ENCODE data around the gene FBXW8. TPM values are rescaled to one million over a fixed set of nuclear protein-coding genes. Genes with fewer than 3 reads are reported as not detected.

Gene FBXW8
- total RNA-seq, 1 experiment from 2014 or later, result 15.3 TPM

- H3K4me1 ChIP-seq (ENCODE audit: insufficient read depth, low read length), result no peaks in the 10 kb centered on the region; the same call in 1 of the 2 replicates
- no peak overlapping the region for H3K23ac ChIP-seq (ENCODE audit: insufficient read length, low read depth, low read length)
- H4K20me1 ChIP-seq (ENCODE audit: control insufficient read depth, insufficient read depth, insufficient read length), result no peaks in the 10 kb centered on the region
- WGBS (ENCODE audit: extremely low coverage, insufficient read length, low lambda C conversion rate), result no CpG with 5 or more reads among the region's 5 CpGs
- no peak overlapping the region for H2BK120ac ChIP-seq (ENCODE audit: low read depth, low read length, poor library complexity, severe bottlenecking)
- H3K27me3 ChIP-seq (ENCODE audit: insufficient read depth, low read length), result no peaks in the 10 kb centered on the region
- no peak overlapping the region for H2AFZ ChIP-seq (ENCODE audit: low read length)
- no peak overlapping the region for H4K91ac ChIP-seq (ENCODE audit: insufficient read length, low read depth, low read length)
- H2BK15ac ChIP-seq (ENCODE audit: low read depth, low read length), result no peak overlapping the region
- H3K56ac ChIP-seq (ENCODE audit: insufficient read length, low read depth, low read length), result no peak overlapping the region
- TF ChIP-seq CTCF (conservative IDR thresholded peaks at IDR 0.05), result no peak
- H3K18ac ChIP-seq (ENCODE audit: insufficient read length, low read depth, low read length), result no peak overlapping the region
- H2BK20ac ChIP-seq (ENCODE audit: low read depth, low read length, poor library complexity, severe bottlenecking), result no peak overlapping the region
- Mint-ChIP-seq H3K4me3 (no peak overlapping the region), H3K36me3 (ENCODE audit: insufficient read depth in 1 of 3, low read depth in 3 of 3) (peaks cover 10 to 23% (median 11%) of the 10 kb centered on the region in 3 experiments), H3K4me1 (peaks cover 12 to 16% of the 10 kb centered on the region in 2 experiments), H3K27me3 (ENCODE audit: low read depth) (no peaks in the 10 kb centered on the region), H3K9me3 (no peaks in the 10 kb centered on the region), H3K27ac (no peak overlapping the region)
- H2BK5ac ChIP-seq (ENCODE audit: insufficient read length, low read length), result no peak overlapping the region
- H3K4me2 ChIP-seq (ENCODE audit: insufficient read depth, insufficient read length, low read length), result no peak overlapping the region
- no peak overlapping the region for H3K14ac ChIP-seq (ENCODE audit: insufficient read depth, low read length)
- no peak for DNase-seq
- H2AK5ac ChIP-seq (ENCODE audit: insufficient read length, low read length), result no peak overlapping the region
- no peak overlapping the region for H3K4ac ChIP-seq (ENCODE audit: low read depth, low read length)
- H2BK12ac ChIP-seq (ENCODE audit: insufficient read length, low read depth, low read length), result no peak overlapping the region
- H3K79me2 ChIP-seq (ENCODE audit: insufficient read depth, low read length), result no peaks in the 10 kb centered on the region
- no peak overlapping the region for H4K5ac ChIP-seq (ENCODE audit: insufficient read length, low read depth, low read length)
- H3K79me1 ChIP-seq (ENCODE audit: insufficient read depth, low read depth, low read length, poor library complexity, severe bottlenecking), result no peaks in the 10 kb centered on the region
- no peak overlapping the region for H3K27ac ChIP-seq (ENCODE audit: insufficient read length, low read depth, low read length)
- H3K23me2 ChIP-seq (ENCODE audit: insufficient read length, low read depth, low read length, poor library complexity, severe bottlenecking), result no peaks in the 10 kb centered on the region
- H3K9me3 ChIP-seq (ENCODE audit: control insufficient read depth, low read depth, low read length), result no peaks in the 10 kb centered on the region
- H3T11ph ChIP-seq (ENCODE audit: low read length), result no peak overlapping the region
- H4K8ac ChIP-seq (replicated peaks; ENCODE audit: insufficient read length, low read depth, low read length), result no peak overlapping the region
- no peak overlapping the region for H3K9ac ChIP-seq (ENCODE audit: extremely low read depth, insufficient read length, low read length)
These were observed 73.3 kb downstream of the FBXW8 start for GRCh38 chr12:116984098-116984497.
